ENCODE results near the gene ZNF337. TPM values are rescaled to one million over a fixed set of nuclear protein-coding genes. Genes with fewer than 3 reads are reported as not detected.

Gene ZNF337
- total RNA-seq, result 16.4 and 22.0 TPM in 2 replicates

GRCh38 chr20:25696371-25697131 lies at the start of gene ZNF337:
ZNF337 (minus strand) TSS chr20:25696853; CDS start chr20:25686417, 10,436 bp downstream.

Other genes starting within 250 kb of the ZNF337 start
- gene NINL, start 111.3 kb downstream of the ZNF337 start, total RNA-seq, result 15.3 and 17.0 TPM in 2 replicates
- 6.8 and 7.0 TPM in 2 replicates for gene NANP, start 72.8 kb downstream of the ZNF337 start, total RNA-seq

Measured in bronchial smooth muscle cell (primary cell).